HG03460 (cell line): ENCODE data around the gene CCDC120.

ENCODE experiments used
- ATAC-seq: cut with Tn5 transposase; IDR thresholded peaks from one replicate; pipeline ENCODE4 v1.9.1; 2021; ENCODE audit not compliant: unreplicated experiment

Gene CCDC120

GRCh38 chrX:49100704-49101628 lies 42.2 kb downstream of the CCDC120 start:
- peak; percentile 92 for ATAC-seq

DNA sequence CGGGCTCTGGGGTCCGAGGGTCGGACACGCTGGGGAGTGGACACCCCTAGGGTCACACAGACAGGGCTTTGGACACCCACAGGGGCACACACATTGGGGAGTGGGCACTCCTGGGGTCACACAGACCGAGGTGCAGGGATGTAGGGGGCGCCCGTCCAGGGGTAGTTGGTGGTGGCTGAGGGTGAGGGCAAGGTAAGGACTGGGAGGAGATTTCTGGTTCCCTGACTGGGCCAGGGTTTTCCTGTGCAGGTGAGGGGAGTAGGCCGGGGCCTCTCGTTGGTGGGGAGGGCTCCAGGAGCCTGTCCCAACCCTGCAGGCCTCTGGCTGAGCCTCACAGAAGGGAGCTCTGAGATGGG lies 42.8 kb downstream of the CCDC120 start:
- ATAC-seq: no peak

DNA sequence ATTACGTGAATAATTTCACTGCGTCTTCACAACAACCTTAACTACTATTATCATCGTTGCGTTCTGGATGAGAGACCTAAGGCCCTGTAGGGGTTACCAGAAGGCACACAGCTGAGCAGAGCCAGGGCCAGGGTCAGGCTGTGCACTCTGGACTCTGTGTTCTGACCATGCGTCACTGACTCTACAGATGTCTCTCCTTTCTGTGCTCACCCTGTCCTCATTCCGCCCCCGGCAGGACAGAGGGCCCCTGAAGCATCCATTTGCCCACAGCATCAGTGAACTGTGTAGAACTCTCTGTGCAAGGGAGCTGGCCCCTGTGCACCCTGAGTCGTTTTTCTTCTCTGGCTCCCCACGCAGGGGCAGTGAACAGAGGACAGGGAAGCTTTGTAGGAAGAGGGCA lies 43.4 kb downstream of the CCDC120 start:
- ATAC-seq: no peak

GRCh38 chrX:49103637-49104036 lies 44.8 kb downstream of the CCDC120 start:
- ATAC-seq: no peak

DNA sequence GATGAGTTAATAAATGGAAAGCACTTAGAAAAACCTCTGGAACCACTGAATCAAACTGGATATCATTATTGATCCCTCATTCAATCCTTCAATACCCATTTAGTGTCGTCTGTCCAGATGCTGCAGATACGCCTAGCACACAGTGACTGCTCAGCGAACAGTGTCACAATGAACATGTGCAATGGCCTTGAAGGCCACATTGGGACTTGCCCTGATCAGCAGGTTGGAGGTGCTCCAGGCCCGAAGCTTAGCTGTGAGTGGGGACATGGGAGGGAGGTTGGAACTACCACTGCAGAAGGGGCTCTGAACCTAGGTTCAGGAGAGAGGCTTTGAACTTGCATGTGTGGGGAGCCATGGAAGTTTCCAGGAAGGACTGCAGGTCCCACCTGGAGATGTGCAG lies 47.5 kb downstream of the CCDC120 start:
- ATAC-seq: no peak

- ATAC-seq: no peak
These were observed 48.1 kb downstream of the CCDC120 start for GRCh38 chrX:49106930-49107329.

DNA sequence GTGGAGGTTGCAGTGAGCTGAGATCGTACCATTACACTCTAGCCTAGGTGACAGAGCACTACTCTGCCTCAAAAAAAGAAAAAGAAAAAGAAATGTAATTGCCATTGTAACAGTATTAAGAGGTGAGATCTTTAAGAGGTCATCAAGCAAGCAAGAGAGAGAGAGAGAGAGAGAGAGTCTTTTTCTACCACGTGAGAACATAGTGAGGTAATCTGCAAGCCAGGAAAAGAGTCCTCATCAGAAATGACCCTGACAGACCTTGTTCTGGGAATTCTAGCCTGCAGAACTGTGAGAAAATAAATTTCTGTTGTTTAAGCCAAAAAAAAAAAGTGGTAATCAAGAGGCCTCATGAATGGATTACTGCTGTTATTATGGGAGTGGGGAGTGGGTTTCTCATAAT lies 49.8 kb downstream of the CCDC120 start:
- no peak for ATAC-seq

DNA sequence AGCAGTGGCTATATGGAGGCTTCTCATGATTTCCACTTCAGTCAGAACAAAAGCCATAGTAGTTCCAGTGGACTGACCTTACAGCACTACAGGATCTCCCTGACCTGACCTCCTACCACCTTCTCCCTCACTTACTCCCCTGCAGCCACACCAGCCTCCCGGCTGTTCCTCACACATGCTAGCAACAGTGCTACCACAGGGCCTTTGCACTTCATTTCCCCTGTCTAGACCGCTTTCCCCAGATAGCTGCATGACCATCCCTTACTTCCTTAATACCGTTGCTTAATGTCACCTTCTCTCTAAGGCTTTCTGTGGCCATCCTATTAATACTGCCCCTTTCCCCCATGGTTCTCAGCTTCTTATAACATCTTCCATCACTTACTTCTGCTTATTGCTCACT lies 51.6 kb downstream of the CCDC120 start:
- no peak for ATAC-seq

DNA sequence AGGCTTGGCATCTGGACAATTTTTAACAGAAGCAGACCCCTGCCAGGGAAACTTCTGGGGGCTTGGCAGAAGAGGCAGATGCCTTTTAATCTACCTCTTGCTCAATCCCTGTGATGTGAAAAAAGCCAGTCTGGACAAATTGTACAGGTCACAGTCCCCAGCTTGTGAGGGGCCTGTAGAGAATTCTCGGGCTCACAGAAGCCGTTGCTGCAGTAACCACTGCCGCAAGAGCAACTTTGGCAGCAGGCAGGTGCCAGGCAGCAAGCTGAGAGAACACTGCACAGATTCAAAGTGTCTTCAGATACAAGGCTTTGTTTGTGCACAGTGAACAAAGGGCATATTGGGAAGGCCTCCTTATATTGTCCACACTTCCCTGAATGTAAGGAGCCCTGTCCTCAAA lies 53.0 kb downstream of the CCDC120 start:
- ATAC-seq: no peak

DNA sequence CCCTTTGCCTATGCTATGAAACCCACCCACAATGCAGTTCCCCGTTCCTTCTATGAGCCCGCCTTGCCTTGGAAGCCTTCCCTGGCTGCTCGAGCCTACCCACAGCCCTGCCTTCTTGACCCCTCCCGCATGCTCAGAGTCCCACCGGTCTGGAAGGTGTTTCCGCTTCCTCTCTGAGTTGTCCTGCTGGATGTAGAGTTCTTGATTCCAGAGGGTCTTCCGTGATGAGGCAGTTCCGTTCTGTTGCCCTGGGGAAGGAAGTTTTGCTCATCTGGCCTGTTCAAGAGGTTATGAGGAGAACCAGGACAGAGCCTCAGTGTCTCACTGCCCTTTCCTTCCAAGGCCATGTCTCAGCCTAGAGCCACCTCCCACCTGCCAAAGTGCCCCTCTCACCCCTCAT lies 57.3 kb downstream of the CCDC120 start:
- no peak for ATAC-seq

DNA sequence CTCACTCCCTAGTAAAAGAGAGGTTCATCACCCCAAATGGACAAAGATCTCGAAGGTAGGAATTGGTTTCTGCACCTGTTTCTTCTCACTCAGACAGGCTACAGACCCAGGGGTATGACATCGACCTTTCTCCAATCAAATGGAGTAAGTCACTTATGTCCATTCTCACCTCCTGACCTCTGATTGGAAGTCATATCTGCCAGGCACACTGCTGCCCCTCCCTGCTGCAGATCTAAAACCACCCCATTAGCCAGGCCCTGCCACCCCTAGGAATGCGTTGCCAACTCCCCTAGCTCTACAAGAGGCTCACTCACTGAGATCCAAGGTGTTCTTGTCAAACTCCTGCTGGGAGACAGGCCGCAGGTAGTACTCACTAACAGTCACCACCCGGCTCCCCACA lies 57.9 kb downstream of the CCDC120 start:
- no peak for ATAC-seq

GRCh38 chrX:49117581-49117980 lies 58.8 kb downstream of the CCDC120 start:
- ATAC-seq: no peak
